Upper lobe of right lung (tissue), 1 donor: ENCODE measurements around the gene KLHDC1. TPM values are rescaled to one million over a fixed set of nuclear protein-coding genes. Genes with fewer than 3 reads are reported as not detected.

Source experiments
- ATAC-seq: fragments of 200-7000 bp; cut with Tn5 transposase; one replicate; pipeline ENCODE4 v1.9.1; 2020; ENCODE audit warnings: mild to moderate bottlenecking, moderate library complexity
- DNase-seq: peaks from one replicate; pipeline ENCODE4 v3.0.0-alpha.2; 2020
- H3K27ac ChIP-seq: fragments of 200-600 bp; one replicate; pipeline ENCODE4 v1.8.0; 2022
- H3K27me3 ChIP-seq: fragments of 200-600 bp; one replicate; pipeline ENCODE4 v1.8.0; 2022; ENCODE audit warnings: mild to moderate bottlenecking
- H3K36me3 ChIP-seq: fragments of 200-600 bp; one replicate; pipeline ENCODE4 v1.8.0; 2022
- H3K4me1 ChIP-seq: fragments of 200-600 bp; one replicate; pipeline ENCODE4 v1.8.0; 2022
- H3K4me3 ChIP-seq: fragments of 200-600 bp; one replicate; pipeline ENCODE4 v1.8.0; 2022; ENCODE audit warnings: mild to moderate bottlenecking
- H3K9me3 ChIP-seq: fragments of 200-600 bp; one replicate; pipeline ENCODE4 v1.8.0; 2022
- CTCF ChIP-seq: fragments of 200-600 bp; IDR thresholded peaks from one replicate; pipeline ENCODE4 v1.8.0; 2022; ENCODE audit warnings: antibody characterized with exemption
- intact Hi-C: fragments of 100-400 bp; cut with DNase I; formaldehyde crosslinking; loops from one replicate; pipeline ENCODE4 v1.11.0; 2022
- total RNA-seq: library from RNA; stranded (reverse); fragmentation: NEBNext Ultra II Directional; extraction: Animal tissue kit (Norgen Biotek cat#: 25700); gene quantifications from one replicate; pipeline ENCODE4 v1.2.1, GENCODE V29; 2021
- donor health status: DM: no; HTN: yes; CAD: no; lungs with severe emphysema.

Gene KLHDC1
- total RNA-seq, 1 donor from 2014 or later: 7.6 TPM

GRCh38 chr14:49761839-49762551 is 69.1 kb downstream of the KLHDC1 start:
- Histone ChIP-seq H3K36me3 (no peaks in the 10 kb centered on the region), H3K27ac (no peak overlapping the region), H3K4me1 (peaks cover 4% of the 10 kb centered on the region), H3K9me3 (no peaks in the 10 kb centered on the region), H3K27me3 (no peaks in the 10 kb centered on the region), H3K4me3 (no peak overlapping the region)
- DNase-seq (no peak), ATAC-seq (peak; percentile 36)
- no peak for TF ChIP-seq CTCF
- intact Hi-C loops: no loop called here

- TF ChIP-seq CTCF: no peak
- Histone ChIP-seq H3K4me3 (peak overlapping the region; percentile 96), H3K4me1 (peaks cover 22% of the 10 kb centered on the region), H3K27me3 (no peaks in the 10 kb centered on the region), H3K27ac (peak overlapping the region; percentile 98), H3K36me3 (peaks cover 6% of the 10 kb centered on the region), H3K9me3 (no peaks in the 10 kb centered on the region)
- intact Hi-C loops: no loop called here
- ATAC-seq (no peak), DNase-seq (no peak)
Measured at GRCh38 chr14:49766839-49767238, 73.9 kb downstream of the KLHDC1 start.

GRCh38 chr14:49767270-49767570 is 74.3 kb downstream of the KLHDC1 start:
- Histone ChIP-seq H3K4me3 (peak overlapping the region; percentile 96), H3K27me3 (no peaks in the 10 kb centered on the region), H3K9me3 (no peaks in the 10 kb centered on the region), H3K4me1 (peaks cover 22% of the 10 kb centered on the region), H3K27ac (peak overlapping the region; percentile 98), H3K36me3 (peaks cover 9% of the 10 kb centered on the region)
- ATAC-seq (no peak), DNase-seq (no peak)
- TF ChIP-seq CTCF: no peak
- intact Hi-C loops: no loop called here

GRCh38 chr14:49767571-49768300 is 74.8 kb downstream of the KLHDC1 start, which contains the start of gene KLHDC2:
TSS of gene KLHDC2 (plus strand) at chr14:49768153. CDS start at chr14:49768469, 316 bp downstream.
- Histone ChIP-seq H3K27me3 (no peaks in the 10 kb centered on the region), H3K36me3 (peaks cover 15% of the 10 kb centered on the region), H3K4me3 (peak within 1 kb of the TSS; percentile 96), H3K9me3 (no peaks in the 10 kb centered on the region), H3K27ac (peak within 1 kb of the TSS; percentile 98), H3K4me1 (peaks cover 22% of the 10 kb centered on the region)
- ATAC-seq (peak; percentile 95), DNase-seq (peak; percentile 97)
- TF ChIP-seq CTCF: peak; percentile 25
- intact Hi-C loops: no loop called here

- Histone ChIP-seq H3K27ac (peak overlapping the region; percentile 98), H3K4me3 (peak overlapping the region; percentile 96), H3K36me3 (peaks cover 19% of the 10 kb centered on the region), H3K4me1 (peaks cover 22% of the 10 kb centered on the region), H3K9me3 (no peaks in the 10 kb centered on the region), H3K27me3 (no peaks in the 10 kb centered on the region)
- DNase-seq: peak; percentile 80
- intact Hi-C loops: no loop called here
- peak; percentile 56 for ATAC-seq
- no peak for TF ChIP-seq CTCF
Measured at GRCh38 chr14:49768301-49769121, 75.6 kb downstream of the KLHDC1 start.
